ENCODE results near the gene TSNAX.

DNA sequence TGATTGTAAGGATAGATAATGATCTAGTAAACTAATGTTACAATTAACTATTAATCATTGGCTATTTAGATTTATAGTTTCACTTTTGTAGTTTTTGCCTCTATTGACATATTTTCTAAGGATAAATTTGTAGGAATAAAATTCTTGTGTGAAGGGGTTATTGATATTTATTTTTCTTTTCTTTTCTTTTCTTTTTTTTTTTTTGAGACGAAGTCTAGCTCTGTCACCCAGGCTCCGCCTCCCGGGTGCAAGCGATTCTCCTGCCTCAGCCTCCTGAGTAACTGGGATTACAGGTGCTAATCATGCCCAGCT lies 74.2 kb downstream of the TSNAX start:
- TF ChIP-seq SIN3A (IDR thresholded peaks at IDR 0.05; ENCODE audit: borderline replicate concordance, insufficient read depth, low read length): no peak
- TF ChIP-seq, protein P1, sequence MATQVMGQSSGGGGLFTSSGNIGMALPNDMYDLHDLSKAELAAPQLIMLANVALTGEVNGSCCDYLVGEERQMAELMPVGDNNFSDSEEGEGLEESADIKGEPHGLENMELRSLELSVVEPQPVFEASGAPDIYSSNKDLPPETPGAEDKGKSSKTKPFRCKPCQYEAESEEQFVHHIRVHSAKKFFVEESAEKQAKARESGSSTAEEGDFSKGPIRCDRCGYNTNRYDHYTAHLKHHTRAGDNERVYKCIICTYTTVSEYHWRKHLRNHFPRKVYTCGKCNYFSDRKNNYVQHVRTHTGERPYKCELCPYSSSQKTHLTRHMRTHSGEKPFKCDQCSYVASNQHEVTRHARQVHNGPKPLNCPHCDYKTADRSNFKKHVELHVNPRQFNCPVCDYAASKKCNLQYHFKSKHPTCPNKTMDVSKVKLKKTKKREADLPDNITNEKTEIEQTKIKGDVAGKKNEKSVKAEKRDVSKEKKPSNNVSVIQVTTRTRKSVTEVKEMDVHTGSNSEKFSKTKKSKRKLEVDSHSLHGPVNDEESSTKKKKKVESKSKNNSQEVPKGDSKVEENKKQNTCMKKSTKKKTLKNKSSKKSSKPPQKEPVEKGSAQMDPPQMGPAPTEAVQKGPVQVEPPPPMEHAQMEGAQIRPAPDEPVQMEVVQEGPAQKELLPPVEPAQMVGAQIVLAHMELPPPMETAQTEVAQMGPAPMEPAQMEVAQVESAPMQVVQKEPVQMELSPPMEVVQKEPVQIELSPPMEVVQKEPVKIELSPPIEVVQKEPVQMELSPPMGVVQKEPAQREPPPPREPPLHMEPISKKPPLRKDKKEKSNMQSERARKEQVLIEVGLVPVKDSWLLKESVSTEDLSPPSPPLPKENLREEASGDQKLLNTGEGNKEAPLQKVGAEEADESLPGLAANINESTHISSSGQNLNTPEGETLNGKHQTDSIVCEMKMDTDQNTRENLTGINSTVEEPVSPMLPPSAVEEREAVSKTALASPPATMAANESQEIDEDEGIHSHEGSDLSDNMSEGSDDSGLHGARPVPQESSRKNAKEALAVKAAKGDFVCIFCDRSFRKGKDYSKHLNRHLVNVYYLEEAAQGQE (IDR thresholded peaks at IDR 0.05; ENCODE audit: insufficient read depth in 1 of 2, low read depth in 2 of 2, low read length in 2 of 2): no peak

All from PFSK-1 (cell line).